Transverse colon (tissue), 4 donors: ENCODE data around the gene SLC16A9. TPM values are rescaled to one million over a fixed set of nuclear protein-coding genes. Genes with fewer than 3 reads are reported as not detected.
"Not testable (repeated sequence)": the region's sequence is repeated elsewhere in the genome, so short reads cannot be mapped to it uniquely, and the experiment has no call there.

ENCODE experiments used
- DNase-seq: peaks from one replicate; pipeline ENCODE4 v3.0.0-alpha.2; 2019
- H3K27ac ChIP-seq, 4 donors: fragments of 200-600 bp; sonication (generic); 2 replicates each; pipeline ENCODE4 v1.5.1; 2016 to 2018; ENCODE audit warnings: inconsistent platforms in 4 of 4
- H3K27me3 ChIP-seq: fragments of 200-600 bp; sonication (generic); 2 replicates; pipeline ENCODE4 v1.5.1; 2017; ENCODE audit warnings: inconsistent platforms
- H3K36me3 ChIP-seq, 4 donors: fragments of 200-600 bp; sonication (generic); 2 replicates each; pipeline ENCODE4 v1.5.1; 2017 to 2019; ENCODE audit warnings: inconsistent platforms in 4 of 4
- H3K4me1 ChIP-seq, 4 donors: fragments of 200-600 bp; sonication (generic); 2 replicates each; pipeline ENCODE4 v1.5.1; 2017 to 2020; ENCODE audit warnings: inconsistent platforms in 4 of 4
- H3K4me3 ChIP-seq, 4 donors: fragments of 200-600 bp; sonication (generic); 1 replicate in 1 of 4; 2 replicates in 3 of 4; pipeline versions ENCODE4 v1.5.1 to v1.6.1; 2017 to 2019; ENCODE audit warnings: inconsistent platforms in 4 of 4
- H3K9me3 ChIP-seq, 2 donors: fragments of 200-600 bp; sonication (generic); 2 replicates each; pipeline ENCODE4 v1.5.1; 2017 to 2019; ENCODE audit warnings: inconsistent platforms in 2 of 2
- EP300 ChIP-seq: sonication (generic); formaldehyde crosslinking; IDR thresholded peaks from one replicate; pipeline ENCODE4 v1.6.1; 2017; ENCODE audit warnings: antibody characterized with exemption, low read depth
- POLR2A ChIP-seq: fragments of 450-650 bp; IDR thresholded peaks from one replicate; pipeline ENCODE4 v1.6.1; 2016; ENCODE audit warnings: antibody characterized with exemption, mild to moderate bottlenecking, moderate library complexity
- POLR2AphosphoS5 ChIP-seq, 3 donors: sonication (generic); formaldehyde crosslinking; IDR thresholded peaks; one replicate each; pipeline ENCODE4 v1.6.1; 2016; ENCODE audit warnings: antibody characterized with exemption in 3 of 3
- WGBS, 2 donors: methylation state at CpG; one replicate each; pipeline ENCODE4 v1.1.5; 2018; ENCODE audit warnings: low coverage in 1 of 2; 5-methylcytosine and 5-hydroxymethylcytosine counted together
- in situ Hi-C, 4 donors: fragments of 200-750 bp; cut with MboI; loops; one replicate each; pipeline versions ENCODE4 v1.15.0 to v1.15.1; 2017; ENCODE audit warnings: low sequenced_read_pairs in 3 of 4, low pct_ligation_motif_present in 1 of 4, low pct_unique_long_range_greater_than_20kb in 1 of 4
- intact Hi-C: fragments of 100-400 bp; cut with DNase I; formaldehyde crosslinking; loops from one replicate; pipeline ENCODE4 v1.15.1; 2023; ENCODE audit warnings: low total_unique reads
- total RNA-seq, 4 donors: library from RNA; depleted of rRNA; stranded (reverse); fragments of >200 nt; gene quantifications; one replicate each; pipeline ENCODE4 v1.1.0, GENCODE V29; 2016
- TF ChIP-seq, protein P1 (sequence below), 5 experiments: fragments of 200-600 bp in 3 of 5; fragments of 450-650 bp in 2 of 5; sonication (generic) in 3 of 5; IDR thresholded peaks; 1 replicate in 2 of 5; 2 replicates in 3 of 5; pipeline ENCODE4 v1.5.1; 2016 to 2017; ENCODE audit warnings: antibody characterized with exemption in 5 of 5, inconsistent platforms in 3 of 5, mild to moderate bottlenecking in 2 of 5, moderate library complexity in 1 of 5

SLC16A9 gene
- total RNA-seq, 4 donors from 2014 or later, result 0.80 to 58.7 (median 15.3) TPM

DNA sequence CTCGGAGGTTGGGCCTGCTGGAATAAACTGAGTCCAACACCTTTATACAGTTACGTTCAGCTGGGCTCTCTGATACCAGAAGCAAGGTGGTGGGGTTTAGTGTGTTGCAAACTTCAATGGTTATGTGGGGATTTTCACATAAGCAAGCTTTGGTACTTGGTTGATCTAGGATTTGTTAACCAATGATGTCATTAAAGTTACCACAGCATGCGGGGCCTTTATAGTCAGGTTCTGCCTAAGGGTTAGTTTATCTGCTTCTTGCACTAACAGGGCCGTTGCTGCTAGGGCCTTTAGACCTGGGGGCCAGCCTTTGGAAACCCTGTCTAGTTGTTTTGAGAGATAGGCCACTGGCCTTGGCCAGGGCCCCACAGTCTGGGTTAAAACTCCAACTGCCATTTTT, 19.5 kb upstream of the SLC16A9 start:
- H3K4me1 ChIP-seq, result peaks cover 0 to 26% (median 6%) of the 10 kb centered on the region in 4 donors
- H3K27ac ChIP-seq, DNase-seq, intact Hi-C loops, in situ Hi-C loops, H3K9me3 ChIP-seq, H3K4me3 ChIP-seq, H3K36me3 ChIP-seq, H3K27me3 ChIP-seq: not testable (repeated sequence)
- 83 to 87% methylated on average over 1 to 4 of the region's 4 CpGs for WGBS, 2 donors

DNA sequence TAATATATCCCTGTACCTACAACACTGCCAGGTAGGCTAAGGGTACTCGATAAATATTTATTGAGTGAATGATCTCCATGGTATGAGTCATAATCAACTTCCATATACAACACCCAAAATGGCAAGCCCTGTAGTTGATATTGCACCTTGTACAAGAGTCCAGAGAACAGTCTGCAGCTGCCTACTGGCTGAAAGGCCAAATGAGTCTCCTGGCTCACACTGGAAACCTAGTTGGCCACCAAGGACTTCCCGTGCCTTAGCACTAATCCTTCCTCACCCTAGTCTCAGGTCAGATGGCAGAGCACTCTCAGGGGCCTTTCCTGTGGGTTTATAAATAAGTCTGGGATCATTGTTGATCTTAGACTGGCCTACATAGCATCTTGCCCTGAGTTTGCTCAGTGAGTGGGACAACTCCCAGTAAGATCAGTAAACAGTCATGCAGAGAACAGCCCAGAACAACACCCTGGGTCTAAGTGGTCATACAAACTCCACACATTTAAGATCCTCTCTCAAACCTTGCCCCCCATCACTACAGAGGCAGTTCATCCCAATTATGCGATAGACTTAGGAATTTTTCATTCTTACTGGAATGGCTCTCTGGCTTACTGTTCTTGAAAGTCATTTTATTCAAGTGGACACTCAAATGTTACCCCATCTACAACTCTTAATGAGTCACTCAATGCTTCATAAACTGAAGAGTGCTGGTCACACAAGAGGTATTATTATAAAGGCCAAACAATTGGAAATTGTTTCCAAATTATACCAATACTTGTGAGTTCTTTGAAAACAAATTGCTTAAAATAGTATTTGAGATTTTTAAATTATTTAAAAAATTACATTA, 14.7 kb upstream of the SLC16A9 start:
- no peaks in the 10 kb centered on the region for H3K27me3 ChIP-seq
- H3K36me3 ChIP-seq, result no peaks in the 10 kb centered on the region
- H3K27ac ChIP-seq, result peak overlapping the region; percentile 58 to 82 (median 74)
- in situ Hi-C loops (no loop called here), intact Hi-C loops (no loop called here)
- 61% methylated on average over 3 of the region's 3 CpGs; no CpG with 5 or more reads in 1 of the 2 donors for WGBS, 2 donors
- peaks cover 0 to 5% of the 10 kb centered on the region in 2 donors for H3K9me3 ChIP-seq
- H3K4me3 ChIP-seq, result no peak overlapping the region
- TF ChIP-seq, protein P1, sequence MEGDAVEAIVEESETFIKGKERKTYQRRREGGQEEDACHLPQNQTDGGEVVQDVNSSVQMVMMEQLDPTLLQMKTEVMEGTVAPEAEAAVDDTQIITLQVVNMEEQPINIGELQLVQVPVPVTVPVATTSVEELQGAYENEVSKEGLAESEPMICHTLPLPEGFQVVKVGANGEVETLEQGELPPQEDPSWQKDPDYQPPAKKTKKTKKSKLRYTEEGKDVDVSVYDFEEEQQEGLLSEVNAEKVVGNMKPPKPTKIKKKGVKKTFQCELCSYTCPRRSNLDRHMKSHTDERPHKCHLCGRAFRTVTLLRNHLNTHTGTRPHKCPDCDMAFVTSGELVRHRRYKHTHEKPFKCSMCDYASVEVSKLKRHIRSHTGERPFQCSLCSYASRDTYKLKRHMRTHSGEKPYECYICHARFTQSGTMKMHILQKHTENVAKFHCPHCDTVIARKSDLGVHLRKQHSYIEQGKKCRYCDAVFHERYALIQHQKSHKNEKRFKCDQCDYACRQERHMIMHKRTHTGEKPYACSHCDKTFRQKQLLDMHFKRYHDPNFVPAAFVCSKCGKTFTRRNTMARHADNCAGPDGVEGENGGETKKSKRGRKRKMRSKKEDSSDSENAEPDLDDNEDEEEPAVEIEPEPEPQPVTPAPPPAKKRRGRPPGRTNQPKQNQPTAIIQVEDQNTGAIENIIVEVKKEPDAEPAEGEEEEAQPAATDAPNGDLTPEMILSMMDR (IDR thresholded peaks at IDR 0.05), result no peak
- TF ChIP-seq POLR2AphosphoS5 (IDR thresholded peaks at IDR 0.05) (peak in 2 of 3 donors; percentile 46 to 59), EP300 (peak; percentile 31), POLR2A (no peak)
- DNase-seq, result peak; percentile 37
- peaks cover 0 to 32% (median 10%) of the 10 kb centered on the region in 4 donors for H3K4me1 ChIP-seq

DNA sequence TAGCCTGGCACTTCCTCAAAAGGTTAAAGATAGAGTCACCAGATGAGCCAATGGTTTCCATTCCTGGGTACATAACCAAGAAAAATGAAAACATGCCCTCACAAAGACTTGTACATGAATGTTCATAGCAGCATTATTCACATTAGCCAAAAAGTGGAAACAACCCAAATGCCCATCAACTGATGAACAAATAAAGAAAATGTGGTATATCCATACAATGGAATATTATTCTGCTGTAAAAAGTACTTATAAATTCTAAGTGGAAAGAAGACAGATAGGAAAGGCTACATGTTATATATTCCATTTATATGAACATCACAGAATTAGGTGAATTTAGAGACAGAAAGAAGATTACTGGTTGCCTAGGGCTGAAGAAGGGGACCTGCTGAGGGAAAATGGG, 10.7 kb upstream of the SLC16A9 start:
- no peak overlapping the region for H3K27ac ChIP-seq
- TF ChIP-seq POLR2A (no peak), POLR2AphosphoS5 (IDR thresholded peaks at IDR 0.05) (no peak), EP300 (no peak)
- TF ChIP-seq, protein P1 (IDR thresholded peaks at IDR 0.05), result no peak
- H3K9me3 ChIP-seq, result peaks cover 0 to 5% of the 10 kb centered on the region in 2 donors
- H3K4me3 ChIP-seq, result no peak overlapping the region
- intact Hi-C loops (no loop called here), in situ Hi-C loops (no loop called here)
- no peaks in the 10 kb centered on the region for H3K36me3 ChIP-seq
- H3K27me3 ChIP-seq, result no peaks in the 10 kb centered on the region
- peaks cover 0 to 17% (median 8%) of the 10 kb centered on the region in 4 donors for H3K4me1 ChIP-seq
- DNase-seq, result no peak

DNA sequence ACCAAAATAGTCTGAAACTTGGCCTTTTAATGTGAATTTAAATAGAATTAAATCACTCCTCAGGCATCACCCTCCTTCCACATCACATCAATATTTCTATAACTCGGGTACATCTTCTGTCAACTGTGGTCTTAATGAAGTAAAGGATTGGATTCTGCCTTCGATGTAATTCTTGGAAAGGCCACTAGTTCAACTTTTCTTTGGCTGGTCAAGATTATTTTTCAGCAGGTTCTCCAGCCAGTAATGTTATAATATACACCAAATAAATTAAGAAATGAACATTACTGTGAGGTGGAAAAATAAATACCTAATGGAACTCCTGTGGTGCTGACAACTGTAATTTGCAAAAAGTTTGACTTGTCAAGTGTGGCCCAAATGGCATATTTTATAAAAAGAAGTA, 9.7 kb upstream of the SLC16A9 start:
- no peak overlapping the region for H3K4me3 ChIP-seq
- TF ChIP-seq EP300, result no peak
- TF ChIP-seq POLR2A, result no peak
- TF ChIP-seq, protein P1 (IDR thresholded peaks at IDR 0.05), result peak in 3 of 5 experiments; percentile 15 to 20 (median 16)
- intact Hi-C loops, result no loop called here
- no peaks in the 10 kb centered on the region for H3K36me3 ChIP-seq
- 64 to 81% methylated on average over 2 of the region's 2 CpGs for WGBS, 2 donors
- peaks cover 0 to 10% (median 3%) of the 10 kb centered on the region in 4 donors for H3K4me1 ChIP-seq
- in situ Hi-C loops, result no loop called here
- DNase-seq, result no peak
- peaks cover 0 to 5% of the 10 kb centered on the region in 2 donors for H3K9me3 ChIP-seq
- H3K27me3 ChIP-seq, result no peaks in the 10 kb centered on the region
- H3K27ac ChIP-seq, result no peak overlapping the region
